ENCODE data around the gene NAV2. TPM values are rescaled to one million over a fixed set of nuclear protein-coding genes. Genes with fewer than 3 reads are reported as not detected.

NAV2 gene
- polyA plus RNA-seq, 2 donors = 4.3 to 9.7 TPM

GRCh38 chr11:19940831-19941230 is 228.2 kb downstream of the NAV2 start:
- no peaks in the 10 kb centered on the region for H3K36me3 ChIP-seq (ENCODE audit: control insufficient read depth in 2 of 2, insufficient read depth in 2 of 2, low read length in 1 of 2)
- H3K4me1 ChIP-seq (ENCODE audit: control insufficient read depth in 2 of 2, insufficient read depth in 2 of 2, low read length in 1 of 2) = peaks cover 0 to 5% of the 10 kb centered on the region in 2 donors
- no peak overlapping the region for H3K4me3 ChIP-seq (ENCODE audit: low read depth in 1 of 2, low read length in 2 of 2)
- H3K27ac ChIP-seq (ENCODE audit: low read depth in 2 of 2, low read length in 1 of 2) = no peak overlapping the region
- no peaks in the 10 kb centered on the region for H3K27me3 ChIP-seq (ENCODE audit: control insufficient read depth in 1 of 2, insufficient read depth in 2 of 2, low read length in 2 of 2)
- 76 to 92% methylated on average over 6 of the region's 6 CpGs for WGBS, 2 donors
- H3K9me3 ChIP-seq (ENCODE audit: control insufficient read depth in 2 of 2, insufficient read depth in 1 of 2, low read depth in 1 of 2, low read length in 1 of 2) = no peaks in the 10 kb centered on the region

GRCh38 chr11:19946681-19947080 is 234.0 kb downstream of the NAV2 start:
- H3K36me3 ChIP-seq (ENCODE audit: control insufficient read depth in 2 of 2, insufficient read depth in 2 of 2, low read length in 1 of 2) = peaks cover 3 to 6% of the 10 kb centered on the region in 2 donors
- H3K27me3 ChIP-seq (ENCODE audit: control insufficient read depth in 1 of 2, insufficient read depth in 2 of 2, low read length in 2 of 2) = no peaks in the 10 kb centered on the region
- no peaks in the 10 kb centered on the region for H3K4me1 ChIP-seq (ENCODE audit: control insufficient read depth in 2 of 2, insufficient read depth in 2 of 2, low read length in 1 of 2)
- no peak overlapping the region for H3K4me3 ChIP-seq (ENCODE audit: low read depth in 1 of 2, low read length in 2 of 2)
- H3K9me3 ChIP-seq (ENCODE audit: control insufficient read depth in 2 of 2, insufficient read depth in 1 of 2, low read depth in 1 of 2, low read length in 1 of 2) = no peaks in the 10 kb centered on the region
- 73 to 76% methylated on average over 1 of the region's 1 CpG for WGBS, 2 donors
- H3K27ac ChIP-seq (ENCODE audit: low read depth in 2 of 2, low read length in 1 of 2) = no peak overlapping the region

GRCh38 chr11:19947537-19948114 is 235.0 kb downstream of the NAV2 start:
- no peak overlapping the region for H3K27ac ChIP-seq (ENCODE audit: low read depth in 2 of 2, low read length in 1 of 2)

GRCh38 chr11:19949606-19950005 is 237.0 kb downstream of the NAV2 start:
- H3K4me1 ChIP-seq (ENCODE audit: control insufficient read depth in 2 of 2, insufficient read depth in 2 of 2, low read length in 1 of 2) = no peaks in the 10 kb centered on the region
- no peak overlapping the region for H3K27ac ChIP-seq (ENCODE audit: low read depth in 2 of 2, low read length in 1 of 2)
- H3K27me3 ChIP-seq (ENCODE audit: control insufficient read depth in 1 of 2, insufficient read depth in 2 of 2, low read length in 2 of 2) = no peaks in the 10 kb centered on the region
- H3K9me3 ChIP-seq (ENCODE audit: control insufficient read depth in 2 of 2, insufficient read depth in 1 of 2, low read depth in 1 of 2, low read length in 1 of 2) = no peaks in the 10 kb centered on the region
- WGBS, 2 donors = 87 to 92% methylated on average over 7 of the region's 7 CpGs
- H3K36me3 ChIP-seq (ENCODE audit: control insufficient read depth in 2 of 2, insufficient read depth in 2 of 2, low read length in 1 of 2) = peaks cover 3 to 6% of the 10 kb centered on the region in 2 donors
- no peak overlapping the region for H3K4me3 ChIP-seq (ENCODE audit: low read depth in 1 of 2, low read length in 2 of 2)

More at GRCh38 chr11:19947537-19948114, 235.0 kb downstream of the NAV2 start:
- Histone ChIP-seq H3K4me1 (ENCODE audit: control insufficient read depth in 2 of 2, insufficient read depth in 2 of 2, low read length in 1 of 2) (no peaks in the 10 kb centered on the region), H3K27me3 (ENCODE audit: control insufficient read depth in 1 of 2, insufficient read depth in 2 of 2, low read length in 2 of 2) (no peaks in the 10 kb centered on the region), H3K36me3 (ENCODE audit: control insufficient read depth in 2 of 2, insufficient read depth in 2 of 2, low read length in 1 of 2) (peaks cover 3 to 6% of the 10 kb centered on the region in 2 donors), H3K4me3 (ENCODE audit: low read depth in 1 of 2, low read length in 2 of 2) (no peak overlapping the region), H3K9me3 (ENCODE audit: control insufficient read depth in 2 of 2, insufficient read depth in 1 of 2, low read depth in 1 of 2, low read length in 1 of 2) (no peaks in the 10 kb centered on the region)
- WGBS, 2 donors = 67 to 72% methylated on average over 5 of the region's 5 CpGs

GRCh38 chr11:19951558-19952115 is 239.0 kb downstream of the NAV2 start:
- H3K27ac ChIP-seq (ENCODE audit: low read depth in 2 of 2, low read length in 1 of 2) = no peak overlapping the region
- WGBS, 2 donors = 17 to 18% methylated on average over 6 of the region's 6 CpGs
- no peaks in the 10 kb centered on the region for H3K4me1 ChIP-seq (ENCODE audit: control insufficient read depth in 2 of 2, insufficient read depth in 2 of 2, low read length in 1 of 2)
- H3K9me3 ChIP-seq (ENCODE audit: control insufficient read depth in 2 of 2, insufficient read depth in 1 of 2, low read depth in 1 of 2, low read length in 1 of 2) = no peaks in the 10 kb centered on the region
- no peak overlapping the region for H3K4me3 ChIP-seq (ENCODE audit: low read depth in 1 of 2, low read length in 2 of 2)
- H3K36me3 ChIP-seq (ENCODE audit: control insufficient read depth in 2 of 2, insufficient read depth in 2 of 2, low read length in 1 of 2) = peaks cover 3 to 6% of the 10 kb centered on the region in 2 donors
- H3K27me3 ChIP-seq (ENCODE audit: control insufficient read depth in 1 of 2, insufficient read depth in 2 of 2, low read length in 2 of 2) = no peaks in the 10 kb centered on the region

GRCh38 chr11:19952116-19952605 is 239.5 kb downstream of the NAV2 start:
- no peaks in the 10 kb centered on the region for H3K9me3 ChIP-seq (ENCODE audit: control insufficient read depth in 2 of 2, insufficient read depth in 1 of 2, low read depth in 1 of 2, low read length in 1 of 2)
- no peak overlapping the region for H3K27ac ChIP-seq (ENCODE audit: low read depth in 2 of 2, low read length in 1 of 2)
- H3K4me1 ChIP-seq (ENCODE audit: control insufficient read depth in 2 of 2, insufficient read depth in 2 of 2, low read length in 1 of 2) = no peaks in the 10 kb centered on the region
- H3K4me3 ChIP-seq (ENCODE audit: low read depth in 1 of 2, low read length in 2 of 2) = no peak overlapping the region
- no peaks in the 10 kb centered on the region for H3K27me3 ChIP-seq (ENCODE audit: control insufficient read depth in 1 of 2, insufficient read depth in 2 of 2, low read length in 2 of 2)
- H3K36me3 ChIP-seq (ENCODE audit: control insufficient read depth in 2 of 2, insufficient read depth in 2 of 2, low read length in 1 of 2) = peaks cover 3 to 6% of the 10 kb centered on the region in 2 donors
- 40 to 50% methylated on average over 3 of the region's 3 CpGs for WGBS, 2 donors

- Histone ChIP-seq H3K4me3 (ENCODE audit: low read depth in 1 of 2, low read length in 2 of 2) (no peak overlapping the region), H3K4me1 (ENCODE audit: control insufficient read depth in 2 of 2, insufficient read depth in 2 of 2, low read length in 1 of 2) (no peaks in the 10 kb centered on the region), H3K27me3 (ENCODE audit: control insufficient read depth in 1 of 2, insufficient read depth in 2 of 2, low read length in 2 of 2) (no peaks in the 10 kb centered on the region), H3K27ac (ENCODE audit: low read depth in 2 of 2, low read length in 1 of 2) (no peak overlapping the region), H3K36me3 (ENCODE audit: control insufficient read depth in 2 of 2, insufficient read depth in 2 of 2, low read length in 1 of 2) (peaks cover 3 to 6% of the 10 kb centered on the region in 2 donors), H3K9me3 (ENCODE audit: control insufficient read depth in 2 of 2, insufficient read depth in 1 of 2, low read depth in 1 of 2, low read length in 1 of 2) (no peaks in the 10 kb centered on the region)
- WGBS, 2 donors = 75 to 79% methylated on average over 1 of the region's 1 CpG
Observed at GRCh38 chr11:19952911-19953310, 240.3 kb downstream of the NAV2 start.

GRCh38 chr11:19953336-19953735 is 240.7 kb downstream of the NAV2 start:
- H3K4me1 ChIP-seq (ENCODE audit: control insufficient read depth in 2 of 2, insufficient read depth in 2 of 2, low read length in 1 of 2) = no peaks in the 10 kb centered on the region
- H3K27ac ChIP-seq (ENCODE audit: low read depth in 2 of 2, low read length in 1 of 2) = no peak overlapping the region
- no peaks in the 10 kb centered on the region for H3K27me3 ChIP-seq (ENCODE audit: control insufficient read depth in 1 of 2, insufficient read depth in 2 of 2, low read length in 2 of 2)
- peaks cover 3 to 6% of the 10 kb centered on the region in 2 donors for H3K36me3 ChIP-seq (ENCODE audit: control insufficient read depth in 2 of 2, insufficient read depth in 2 of 2, low read length in 1 of 2)
- WGBS, 2 donors = 62 to 67% methylated on average over 4 of the region's 4 CpGs
- no peak overlapping the region for H3K4me3 ChIP-seq (ENCODE audit: low read depth in 1 of 2, low read length in 2 of 2)
- no peaks in the 10 kb centered on the region for H3K9me3 ChIP-seq (ENCODE audit: control insufficient read depth in 2 of 2, insufficient read depth in 1 of 2, low read depth in 1 of 2, low read length in 1 of 2)

GRCh38 chr11:19953909-19954308 is 241.3 kb downstream of the NAV2 start:
- Histone ChIP-seq H3K27me3 (ENCODE audit: control insufficient read depth in 1 of 2, insufficient read depth in 2 of 2, low read length in 2 of 2) (no peaks in the 10 kb centered on the region), H3K4me3 (ENCODE audit: low read depth in 1 of 2, low read length in 2 of 2) (no peak overlapping the region), H3K36me3 (ENCODE audit: control insufficient read depth in 2 of 2, insufficient read depth in 2 of 2, low read length in 1 of 2) (peaks cover 3% of the 10 kb centered on the region in 2 donors), H3K4me1 (ENCODE audit: control insufficient read depth in 2 of 2, insufficient read depth in 2 of 2, low read length in 1 of 2) (no peaks in the 10 kb centered on the region), H3K9me3 (ENCODE audit: control insufficient read depth in 2 of 2, insufficient read depth in 1 of 2, low read depth in 1 of 2, low read length in 1 of 2) (no peaks in the 10 kb centered on the region), H3K27ac (ENCODE audit: low read depth in 2 of 2, low read length in 1 of 2) (no peak overlapping the region)
- 51 to 55% methylated on average over 2 of the region's 2 CpGs for WGBS, 2 donors

- Histone ChIP-seq H3K4me1 (ENCODE audit: control insufficient read depth in 2 of 2, insufficient read depth in 2 of 2, low read length in 1 of 2) (no peaks in the 10 kb centered on the region), H3K4me3 (ENCODE audit: low read depth in 1 of 2, low read length in 2 of 2) (no peak overlapping the region), H3K36me3 (ENCODE audit: control insufficient read depth in 2 of 2, insufficient read depth in 2 of 2, low read length in 1 of 2) (no peaks in the 10 kb centered on the region), H3K27ac (ENCODE audit: low read depth in 2 of 2, low read length in 1 of 2) (no peak overlapping the region), H3K9me3 (ENCODE audit: control insufficient read depth in 2 of 2, insufficient read depth in 1 of 2, low read depth in 1 of 2, low read length in 1 of 2) (no peaks in the 10 kb centered on the region), H3K27me3 (ENCODE audit: control insufficient read depth in 1 of 2, insufficient read depth in 2 of 2, low read length in 2 of 2) (no peaks in the 10 kb centered on the region)
Observed at GRCh38 chr11:19954899-19955298, 242.3 kb downstream of the NAV2 start.

Measured in esophagus (tissue), 2 donors.